Measurements from ENCODE around the gene HCAR3. TPM values are rescaled to one million over a fixed set of nuclear protein-coding genes. Genes with fewer than 3 reads are reported as not detected.

HCAR3 gene
- total and polyA plus RNA-seq, 4 donors: 0.08 to 1.3 (median 0.10) TPM; not detected in 1

GRCh38 chr12:122669397-122670070 lies 47.1 kb downstream of the HCAR3 start:
- DNase-seq (ENCODE audit: low spot score): no peak
- 76% methylated on average over 5 of the region's 5 CpGs for WGBS
- no peaks in the 10 kb centered on the region for H3K4me1 ChIP-seq (ENCODE audit: control insufficient read depth in 4 of 4, insufficient read depth in 4 of 4, low read length in 3 of 4)
- no peak overlapping the region for H3K9ac ChIP-seq (ENCODE audit: low read depth in 1 of 2, low read length in 2 of 2)
- no peak overlapping the region for H3K4me3 ChIP-seq (ENCODE audit: low read depth in 1 of 3, low read length in 3 of 3)
- TF ChIP-seq REST (IDR thresholded peaks at IDR 0.05) (no peak), EGR1 (IDR thresholded peaks at IDR 0.05; ENCODE audit: low read depth in 2 of 2) (no peak), HNF4G (IDR thresholded peaks at IDR 0.05) (no peak), MAX (IDR thresholded peaks at IDR 0.05) (no peak), FOXA1 (IDR thresholded peaks at IDR 0.05) (no peak), NR2F2 (IDR thresholded peaks at IDR 0.05) (no peak), RAD21 (IDR thresholded peaks at IDR 0.05) (no peak), TAF1 (conservative IDR thresholded peaks at IDR 0.05) (no peak), HNF4A (conservative IDR thresholded peaks at IDR 0.05) (no peak), SP1 (IDR thresholded peaks at IDR 0.05) (no peak), ZBTB33 (IDR thresholded peaks at IDR 0.05) (no peak), YY1 (IDR thresholded peaks at IDR 0.05) (no peak), ATF3 (IDR thresholded peaks at IDR 0.05) (no peak), CTCF (IDR thresholded peaks at IDR 0.05; ENCODE audit: low read depth, low read length, missing input control) (no peak), RXRA (IDR thresholded peaks at IDR 0.05) (no peak), FOXA2 (IDR thresholded peaks at IDR 0.05) (no peak), JUND (IDR thresholded peaks at IDR 0.05) (no peak), GABPA (IDR thresholded peaks at IDR 0.05 in 1 of 2, conservative IDR thresholded peaks at IDR 0.05 in 1 of 2) (no peak)
- no peak overlapping the region for H3K27ac ChIP-seq (ENCODE audit: low read depth in 1 of 2, low read length in 2 of 2)
- no peaks in the 10 kb centered on the region for H3K9me3 ChIP-seq (ENCODE audit: control insufficient read depth in 4 of 4, low read length in 3 of 4)
- no peaks in the 10 kb centered on the region for H3K36me3 ChIP-seq (ENCODE audit: control insufficient read depth in 4 of 4, insufficient read depth in 3 of 4, low read depth in 1 of 4, low read length in 3 of 4)
- H3K27me3 ChIP-seq (ENCODE audit: control insufficient read depth in 4 of 4, insufficient read depth in 4 of 4, low read length in 3 of 4): no peaks in the 10 kb centered on the region
